Nephron (organoid): ENCODE measurements around the gene LIPF.

Experiments used
- H3K27ac Mint-ChIP-seq, 3 experiments: 2 replicates each; pipeline ENCODE4 v1.8.0; 2020; ENCODE audit warnings: mixed read lengths in 3 of 3, mild to moderate bottlenecking in 2 of 3, moderate library complexity in 1 of 3
- H3K27me3 Mint-ChIP-seq: 2 replicates; pipeline ENCODE4 v1.8.0; 2021; ENCODE audit warnings: low read depth, mild to moderate bottlenecking, moderate library complexity, mixed read lengths
- H3K36me3 Mint-ChIP-seq: 2 replicates; pipeline ENCODE4 v1.8.0; 2020; ENCODE audit warnings: low read depth, mixed read lengths
- H3K4me1 Mint-ChIP-seq: 2 replicates; pipeline ENCODE4 v1.8.0; 2020; ENCODE audit warnings: mixed read lengths
- H3K4me3 Mint-ChIP-seq, 3 experiments: 2 replicates each; pipeline ENCODE4 v1.8.0; 2020; ENCODE audit warnings: mild to moderate bottlenecking in 3 of 3, mixed read lengths in 3 of 3, moderate library complexity in 2 of 3
- H3K9me3 Mint-ChIP-seq: 2 replicates; pipeline ENCODE4 v1.8.0; 2020; ENCODE audit warnings: mixed read lengths
- CTCF ChIP-seq, 3 experiments: fragments of 200-600 bp; sonication (generic); IDR thresholded peaks; one replicate each; pipeline ENCODE4 v1.5.0; 2021; ENCODE audit warnings: antibody characterized with exemption in 3 of 3; ENCODE audit not compliant: unreplicated experiment in 3 of 3

Gene LIPF

GRCh38 chr10:88664142-88664541 lies at the start of gene LIPF:
Gene LIPF (plus strand): TSS chr10:88664442. CDS start chr10:88667298, 2,856 bp downstream.
- Mint-ChIP-seq H3K9me3 (no peaks in the 10 kb centered on the region), H3K27ac (no peak within 1 kb of the TSS), H3K4me3 (peak within 1 kb of the TSS in 1 of 3 experiments; percentile 18), H3K4me1 (no peaks in the 10 kb centered on the region), H3K27me3 (peaks cover 5% of the 10 kb centered on the region), H3K36me3 (no peaks in the 10 kb centered on the region)
- no peak for TF ChIP-seq CTCF (IDR thresholded peaks at IDR 0.05; ENCODE audit: unreplicated experiment in 3 of 3)

GRCh38 chr10:88616250-88616977 lies 47.8 kb upstream of the LIPF start:
- peaks cover 3% of the 10 kb centered on the region for H3K9me3 Mint-ChIP-seq
- no peak overlapping the region for H3K27ac Mint-ChIP-seq
- H3K4me3 Mint-ChIP-seq = no peak overlapping the region
- no peak for TF ChIP-seq CTCF (IDR thresholded peaks at IDR 0.05; ENCODE audit: unreplicated experiment in 3 of 3)
- H3K36me3 Mint-ChIP-seq = no peaks in the 10 kb centered on the region
- no peaks in the 10 kb centered on the region for H3K4me1 Mint-ChIP-seq
- H3K27me3 Mint-ChIP-seq = no peaks in the 10 kb centered on the region

GRCh38 chr10:88617772-88618300 lies 46.4 kb upstream of the LIPF start:
- H3K9me3 Mint-ChIP-seq = peaks cover 3% of the 10 kb centered on the region
- H3K27ac Mint-ChIP-seq = no peak overlapping the region
- no peak overlapping the region for H3K4me3 Mint-ChIP-seq
- H3K4me1 Mint-ChIP-seq = no peaks in the 10 kb centered on the region
- TF ChIP-seq CTCF (IDR thresholded peaks at IDR 0.05; ENCODE audit: unreplicated experiment in 3 of 3) = no peak
- H3K36me3 Mint-ChIP-seq = no peaks in the 10 kb centered on the region
- no peaks in the 10 kb centered on the region for H3K27me3 Mint-ChIP-seq

- Mint-ChIP-seq H3K9me3 (peaks cover 3% of the 10 kb centered on the region), H3K36me3 (no peaks in the 10 kb centered on the region), H3K4me1 (no peaks in the 10 kb centered on the region), H3K27me3 (no peaks in the 10 kb centered on the region), H3K4me3 (no peak overlapping the region), H3K27ac (no peak overlapping the region)
- no peak for TF ChIP-seq CTCF (IDR thresholded peaks at IDR 0.05; ENCODE audit: unreplicated experiment in 3 of 3)
Measured at GRCh38 chr10:88618496-88618895, 45.7 kb upstream of the LIPF start.

GRCh38 chr10:88620441-88620840 lies 43.8 kb upstream of the LIPF start:
- Mint-ChIP-seq H3K4me1 (no peaks in the 10 kb centered on the region), H3K9me3 (peaks cover 3% of the 10 kb centered on the region), H3K36me3 (no peaks in the 10 kb centered on the region), H3K27me3 (no peaks in the 10 kb centered on the region), H3K27ac (no peak overlapping the region), H3K4me3 (no peak overlapping the region)
- no peak for TF ChIP-seq CTCF (IDR thresholded peaks at IDR 0.05; ENCODE audit: unreplicated experiment in 3 of 3)

- Mint-ChIP-seq H3K4me3 (no peak overlapping the region), H3K27ac (no peak overlapping the region)
- TF ChIP-seq CTCF (IDR thresholded peaks at IDR 0.05; ENCODE audit: unreplicated experiment in 3 of 3) = no peak
Measured at GRCh38 chr10:88623835-88624234, 40.4 kb upstream of the LIPF start.

More at GRCh38 chr10:88623835-88624234, 40.4 kb upstream of the LIPF start:
- Mint-ChIP-seq H3K9me3 (peaks cover 5% of the 10 kb centered on the region), H3K4me1 (no peaks in the 10 kb centered on the region), H3K36me3 (no peaks in the 10 kb centered on the region), H3K27me3 (no peaks in the 10 kb centered on the region)
